Fibroblast of the conjunctiva (primary cell): Measurements from ENCODE around the gene SLCO4A1.

Experiments
- DNase-seq: peaks from one replicate; pipeline ENCODE4 v3.0.0-alpha.2; 2010; ENCODE audit warnings: low read depth

Gene SLCO4A1

DNA sequence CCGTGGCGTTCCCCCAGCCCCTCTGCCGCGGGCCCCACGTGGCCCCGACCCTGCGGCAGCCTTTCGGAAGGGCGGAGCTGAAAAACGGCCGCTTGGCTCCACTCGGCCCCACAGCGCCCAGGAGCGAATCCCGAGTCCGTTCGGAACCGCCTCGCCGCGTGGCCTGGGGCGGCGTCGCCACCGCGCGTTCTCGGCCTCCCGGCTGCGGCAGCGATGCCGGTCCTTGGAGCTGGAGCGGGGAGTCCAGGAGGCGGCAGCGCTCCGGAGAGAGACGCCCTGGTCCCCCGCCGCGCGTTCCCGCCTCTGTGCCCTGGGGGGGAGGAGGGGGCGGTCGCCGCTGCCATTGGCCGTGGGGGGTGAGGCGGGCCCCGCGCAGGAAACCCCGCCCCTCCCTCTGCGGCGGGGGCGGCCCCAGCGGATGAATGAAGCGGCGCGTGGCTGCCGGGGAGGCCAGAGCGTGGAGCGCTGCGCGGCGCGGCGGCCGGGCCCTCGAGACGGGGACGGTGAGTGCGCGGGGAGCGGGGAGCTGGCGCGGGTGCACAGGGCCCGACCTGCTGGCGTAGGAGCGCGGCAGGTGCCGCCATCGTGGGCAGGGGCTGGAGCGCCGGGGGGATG, at the start of gene SLCO4A1:
TSS of gene SLCO4A1 (plus strand) at position 453 of the 615 bp plus-strand sequence. CDS start 13,952 bp downstream, outside the sequence.
- DNase-seq: no peak

DNA sequence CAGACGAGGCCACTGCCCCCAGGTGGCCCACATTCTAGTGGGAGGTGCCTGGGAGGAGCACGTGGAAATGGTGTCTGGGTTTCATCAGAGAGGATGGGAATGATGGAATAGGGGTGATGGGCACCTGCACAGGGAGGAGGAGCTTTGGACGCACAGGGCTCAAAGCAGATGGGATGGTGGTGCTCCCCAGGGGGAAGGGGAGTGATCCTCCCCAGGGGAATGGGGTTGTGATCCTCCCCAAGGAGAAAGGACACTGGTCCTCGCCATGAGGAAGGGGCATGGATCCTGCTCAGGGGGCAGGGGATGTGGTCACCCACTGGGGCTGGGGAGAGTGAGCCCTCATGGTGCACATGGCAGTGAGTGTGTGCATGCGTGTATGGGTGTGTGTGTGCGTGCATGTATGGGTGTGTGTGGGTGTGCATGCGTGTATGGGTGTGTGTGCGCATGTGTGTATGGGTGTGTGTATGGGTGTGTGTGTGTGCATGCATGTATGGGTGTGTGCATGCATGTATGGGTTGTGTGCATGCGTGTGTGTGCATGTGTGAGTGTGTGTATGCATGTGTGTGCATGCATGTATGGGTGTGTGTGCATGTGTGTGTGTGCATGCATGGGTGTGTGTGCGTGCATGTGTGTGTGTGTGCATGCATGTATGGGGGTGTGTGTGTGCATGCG, 49.7 kb upstream of the SLCO4A1 start:
- DNase-seq: no peak

GRCh38 chr20:62593616-62594015, 48.7 kb upstream of the SLCO4A1 start:
- DNase-seq: no peak

DNA sequence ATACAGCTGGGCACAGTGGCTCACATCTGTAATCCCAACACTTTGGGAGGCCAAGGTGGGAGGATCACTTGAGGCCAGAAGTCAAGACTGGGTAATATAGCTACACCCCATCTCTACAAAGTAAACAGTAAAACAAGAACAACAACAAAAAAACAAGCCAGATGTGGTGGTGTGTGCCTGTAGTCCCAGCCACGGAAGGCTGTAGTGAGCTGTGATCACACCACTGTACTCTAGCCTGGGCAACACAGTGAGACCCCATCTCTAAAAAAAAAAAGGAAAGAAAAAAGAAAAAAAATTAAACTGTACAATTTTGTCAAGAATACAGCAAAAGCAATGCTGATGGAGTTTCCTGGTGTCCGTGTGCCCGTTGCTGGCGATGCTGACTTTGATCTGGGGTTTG, 47.2 kb upstream of the SLCO4A1 start:
- DNase-seq: no peak

DNA sequence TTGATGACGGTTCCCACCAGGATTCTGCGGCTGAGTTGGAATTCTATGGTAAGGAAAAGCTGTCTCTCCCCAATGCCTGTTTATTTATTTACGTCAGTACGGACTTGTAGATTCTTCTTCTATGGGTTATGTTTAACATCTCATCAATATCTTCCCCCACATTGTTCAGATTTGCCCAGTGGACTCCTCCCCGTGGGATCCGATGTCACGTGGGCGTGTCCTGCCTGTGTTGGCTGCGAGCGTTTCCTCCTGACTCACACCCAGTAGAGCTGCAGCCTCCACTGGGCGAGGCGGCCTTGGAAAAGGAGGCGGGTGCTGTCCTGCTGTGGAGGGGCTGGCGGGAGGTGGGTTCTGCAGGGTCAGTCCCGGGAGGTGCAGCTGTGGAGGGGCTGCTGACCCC, 46.8 kb upstream of the SLCO4A1 start:
- DNase-seq: peak; percentile 13

- DNase-seq: no peak
Observed at GRCh38 chr20:62596486-62596885, 45.8 kb upstream of the SLCO4A1 start.

DNA sequence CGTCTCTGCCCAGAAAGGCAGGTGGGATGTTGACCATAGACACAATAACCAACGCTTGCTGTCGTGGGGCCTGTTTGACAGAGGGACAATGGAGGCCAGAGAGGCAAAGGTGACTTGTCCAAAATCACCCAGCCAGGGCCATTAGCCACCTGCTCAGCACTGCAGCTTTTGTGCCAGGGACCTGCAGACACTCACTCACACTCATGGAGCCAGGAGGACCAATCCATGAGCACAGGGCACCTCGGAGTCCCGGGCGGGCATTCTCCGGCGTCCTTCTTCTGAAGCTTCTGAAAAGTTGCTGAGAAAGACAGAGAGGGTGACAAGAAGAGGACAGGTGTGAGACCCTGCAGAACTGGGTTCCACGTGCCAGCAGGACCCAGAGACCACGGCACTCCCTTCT, 45.4 kb upstream of the SLCO4A1 start:
- DNase-seq: no peak

- DNase-seq: no peak
Observed at GRCh38 chr20:62597416-62598115, 44.7 kb upstream of the SLCO4A1 start.

GRCh38 chr20:62598761-62599194, 43.5 kb upstream of the SLCO4A1 start:
- no peak for DNase-seq

DNA sequence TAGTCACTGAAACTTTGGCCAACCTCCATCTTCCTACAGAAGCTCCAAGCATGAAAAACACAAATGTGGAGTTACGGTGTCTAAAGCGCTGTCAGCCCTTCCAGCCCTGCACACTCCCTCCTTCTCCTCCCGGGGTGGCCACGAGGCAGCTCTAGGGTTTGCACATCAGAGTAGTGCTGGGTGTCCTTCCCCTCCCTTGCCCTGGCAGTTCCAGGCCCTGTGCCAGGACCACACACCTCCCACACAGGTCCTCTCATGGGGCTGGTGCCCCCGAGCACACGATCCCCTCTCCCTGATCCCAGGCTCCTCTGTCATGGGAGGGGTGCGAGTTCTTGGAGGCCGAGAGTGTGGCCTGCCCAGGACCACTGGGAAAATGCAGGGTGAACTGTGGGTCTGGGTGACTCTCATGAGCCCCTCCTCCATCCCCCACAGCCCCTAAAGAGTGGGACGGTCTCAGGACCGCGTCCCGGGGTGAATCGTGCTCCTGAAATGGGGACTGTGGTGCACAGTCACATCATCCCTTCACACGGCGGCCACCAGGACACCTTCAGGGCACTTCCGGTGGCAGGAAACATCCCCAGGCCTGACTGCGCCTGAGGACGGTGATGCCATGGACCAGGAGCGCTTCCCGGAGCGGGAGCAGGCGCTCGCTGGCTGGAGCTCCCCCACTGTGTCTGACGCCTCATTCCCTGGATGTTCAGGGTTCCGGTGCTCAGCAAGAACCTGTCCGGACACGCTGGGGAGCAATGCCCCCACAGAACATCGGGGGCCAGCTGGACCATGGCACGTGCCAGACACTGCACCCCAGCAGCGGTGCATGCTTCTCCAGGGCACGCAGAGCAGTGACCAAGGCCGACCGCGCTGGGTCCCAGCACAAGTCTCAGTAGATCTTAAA, 42.8 kb upstream of the SLCO4A1 start:
- no peak for DNase-seq

- DNase-seq: no peak
Observed at GRCh38 chr20:62601172-62601571, 41.1 kb upstream of the SLCO4A1 start.

- no peak for DNase-seq
Observed at GRCh38 chr20:62601714-62602113, 40.6 kb upstream of the SLCO4A1 start.

- no peak for DNase-seq
Observed at GRCh38 chr20:62602550-62602949, 39.8 kb upstream of the SLCO4A1 start.

DNA sequence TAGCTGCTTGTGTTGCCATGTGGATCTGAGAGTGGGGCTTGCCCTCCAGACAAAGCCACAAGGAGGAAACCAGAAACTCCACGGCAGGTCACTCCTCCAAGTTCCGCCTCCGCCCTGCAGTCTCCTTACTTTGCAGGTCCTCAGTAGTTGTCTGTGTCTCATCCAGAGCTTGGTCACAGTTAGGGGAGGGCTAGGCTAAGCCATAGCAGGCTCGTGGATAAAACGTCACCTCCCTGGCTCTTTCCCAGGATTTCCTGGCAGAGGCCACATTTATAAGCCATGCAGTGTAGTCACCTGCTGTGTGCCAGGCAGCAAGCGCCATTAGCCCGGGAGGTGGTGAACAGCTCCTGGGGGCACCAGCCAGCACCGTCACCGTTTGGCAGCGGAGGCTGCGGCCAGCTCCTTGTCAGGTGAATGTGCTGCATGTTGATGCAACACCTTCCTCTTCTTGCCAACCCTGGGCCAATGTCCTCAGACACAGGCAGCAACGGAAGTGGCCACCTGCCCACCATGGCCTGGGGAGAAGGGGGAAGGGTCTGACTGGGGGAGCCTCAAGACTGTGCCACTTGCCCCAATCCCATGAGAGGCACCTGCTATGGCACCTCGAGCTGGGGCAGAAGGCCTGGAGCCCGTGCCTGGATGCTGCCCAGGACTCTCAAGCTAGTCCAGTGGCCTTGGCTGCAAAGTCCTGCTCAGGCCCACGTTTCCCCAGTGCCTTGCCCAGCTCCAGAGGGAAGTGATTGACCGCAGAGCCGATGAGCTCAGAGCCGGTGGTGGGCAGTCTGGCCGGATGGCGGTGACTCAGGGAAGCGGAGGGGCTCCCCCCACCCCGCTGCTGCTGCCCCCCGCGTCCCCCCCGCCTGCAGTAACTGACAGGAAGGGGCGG, 39.0 kb upstream of the SLCO4A1 start:
- DNase-seq: no peak

- no peak for DNase-seq
Observed at GRCh38 chr20:62603907-62604785, 38.2 kb upstream of the SLCO4A1 start.

DNA sequence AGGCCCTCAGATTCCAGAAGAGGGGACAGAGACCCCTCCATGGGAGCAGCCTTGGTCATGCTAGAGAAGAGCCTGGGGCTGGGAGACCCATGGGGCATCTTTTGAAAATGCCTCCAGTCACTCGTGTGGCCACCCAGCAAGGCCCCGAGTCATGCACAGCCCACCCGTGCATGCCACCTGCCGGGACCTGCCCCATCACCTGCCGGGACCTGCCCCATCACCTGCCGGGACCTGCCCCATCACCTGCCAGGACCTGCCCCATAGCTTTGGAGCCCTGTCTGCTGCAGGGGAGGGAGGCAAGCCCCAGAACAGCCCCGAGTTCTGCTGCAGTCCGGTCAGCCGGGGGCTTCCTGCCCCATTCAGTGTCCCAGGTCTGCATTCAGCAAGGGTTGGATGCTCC, 37.5 kb upstream of the SLCO4A1 start:
- no peak for DNase-seq

DNA sequence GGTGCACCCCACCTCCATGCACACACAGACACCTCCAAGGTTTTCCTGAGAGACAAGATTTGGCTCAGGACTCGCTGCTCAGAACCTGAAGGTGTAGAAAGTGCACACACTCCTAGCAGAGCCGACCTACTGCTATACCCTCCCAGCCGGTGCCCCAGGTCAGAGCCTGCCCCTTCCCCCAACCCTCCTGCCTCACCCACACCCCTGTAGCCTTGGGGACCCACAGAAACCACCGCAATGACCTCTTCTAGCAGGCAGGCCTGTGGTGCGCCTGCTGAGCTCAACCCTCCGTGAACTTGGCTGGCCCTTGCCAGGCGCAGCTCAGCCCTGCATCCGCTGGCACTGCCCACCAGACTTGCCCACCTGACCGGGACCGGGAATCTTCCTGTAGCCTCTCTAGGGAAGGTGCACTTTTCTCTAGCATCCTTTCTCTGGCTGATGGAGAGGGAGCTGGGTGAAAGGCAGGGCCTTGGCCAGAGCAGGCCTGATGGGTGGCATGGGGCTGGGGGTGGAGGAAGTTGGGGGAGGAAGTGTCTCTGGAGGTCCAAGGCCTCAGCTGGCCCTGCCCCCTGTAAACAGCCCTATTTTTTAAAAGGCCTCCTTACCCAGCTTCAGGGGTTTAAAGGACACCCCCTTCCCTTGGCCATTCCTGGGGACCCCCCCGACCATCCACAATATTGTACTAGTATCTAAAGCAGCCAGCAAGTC, 36.9 kb upstream of the SLCO4A1 start:
- DNase-seq: no peak

- no peak for DNase-seq
Observed at GRCh38 chr20:62606016-62606415, 36.3 kb upstream of the SLCO4A1 start.

GRCh38 chr20:62606551-62607201, 35.6 kb upstream of the SLCO4A1 start:
- peak; percentile 48 for DNase-seq
